Skeletal muscle tissue (tissue), 4 donors: ENCODE measurements around the gene MGAT4B. TPM values are rescaled to one million over a fixed set of nuclear protein-coding genes. Genes with fewer than 3 reads are reported as not detected.

Source experiments
- H3K27ac ChIP-seq: one replicate; pipeline ENCODE4 v1.7.0; 2013; ENCODE audit warnings: mild to moderate bottlenecking, low read depth, low read length, inconsistent platforms
- H3K27me3 ChIP-seq, 3 donors: one replicate each; pipeline ENCODE4 v1.7.0; 2013; ENCODE audit warnings: low read length in 3 of 3; ENCODE audit not compliant: control insufficient read depth in 3 of 3, insufficient read depth in 3 of 3
- H3K36me3 ChIP-seq, 3 donors: one replicate each; pipeline ENCODE4 v1.7.0; 2013; ENCODE audit warnings: low read length in 3 of 3; ENCODE audit not compliant: control insufficient read depth in 3 of 3, insufficient read depth in 3 of 3
- H3K4me1 ChIP-seq, 3 donors: one replicate each; pipeline ENCODE4 v1.7.0; 2013; ENCODE audit warnings: low read length in 3 of 3, mild to moderate bottlenecking in 3 of 3; ENCODE audit not compliant: control insufficient read depth in 3 of 3, insufficient read depth in 3 of 3
- H3K4me3 ChIP-seq, 3 donors: one replicate each; pipeline ENCODE4 v1.7.0; 2013; ENCODE audit warnings: low read length in 3 of 3
- H3K9ac ChIP-seq, 3 donors: one replicate each; pipeline ENCODE4 v1.7.0; 2013; ENCODE audit warnings: low read length in 3 of 3, mild to moderate bottlenecking in 3 of 3, moderate library complexity in 2 of 3, low read depth in 1 of 3
- H3K9me3 ChIP-seq, 3 donors: one replicate each; pipeline ENCODE4 v1.7.0; 2013; ENCODE audit warnings: low read length in 3 of 3; ENCODE audit not compliant: control insufficient read depth in 3 of 3
- total RNA-seq: library from RNA; depleted of rRNA; stranded (reverse); fragments of >200 nt; gene quantifications from one replicate; pipeline ENCODE4 v1.2.3, GENCODE V29; 2014
- donor health status: Osteomylitis.

MGAT4B gene
- total RNA-seq, 1 donor from 2014 or later = 32.4 TPM

GRCh38 chr5:179777456-179777855 is 29.2 kb downstream of the MGAT4B start:
- no peak overlapping the region for H3K9ac ChIP-seq
- no peaks in the 10 kb centered on the region for H3K27me3 ChIP-seq
- H3K9me3 ChIP-seq = no peaks in the 10 kb centered on the region
- H3K36me3 ChIP-seq = peaks cover 48 to 63% (median 53%) of the 10 kb centered on the region in 3 donors
- H3K4me3 ChIP-seq = no peak overlapping the region
- no peaks in the 10 kb centered on the region for H3K4me1 ChIP-seq
- H3K27ac ChIP-seq = no peak overlapping the region

GRCh38 chr5:179776411-179776938 is 30.2 kb downstream of the MGAT4B start:
- Histone ChIP-seq H3K27ac (no peak overlapping the region), H3K9ac (no peak overlapping the region), H3K36me3 (peaks cover 51 to 71% (median 58%) of the 10 kb centered on the region in 3 donors), H3K9me3 (no peaks in the 10 kb centered on the region), H3K4me1 (no peaks in the 10 kb centered on the region), H3K4me3 (no peak overlapping the region), H3K27me3 (no peaks in the 10 kb centered on the region)

GRCh38 chr5:179774442-179774841 is 32.2 kb downstream of the MGAT4B start:
- Histone ChIP-seq H3K9me3 (no peaks in the 10 kb centered on the region), H3K4me3 (no peak overlapping the region), H3K9ac (peak overlapping the region in 1 of 3 donors; percentile 8), H3K36me3 (peaks cover 59 to 78% (median 66%) of the 10 kb centered on the region in 3 donors), H3K4me1 (no peaks in the 10 kb centered on the region), H3K27ac (no peak overlapping the region), H3K27me3 (no peaks in the 10 kb centered on the region)

DNA sequence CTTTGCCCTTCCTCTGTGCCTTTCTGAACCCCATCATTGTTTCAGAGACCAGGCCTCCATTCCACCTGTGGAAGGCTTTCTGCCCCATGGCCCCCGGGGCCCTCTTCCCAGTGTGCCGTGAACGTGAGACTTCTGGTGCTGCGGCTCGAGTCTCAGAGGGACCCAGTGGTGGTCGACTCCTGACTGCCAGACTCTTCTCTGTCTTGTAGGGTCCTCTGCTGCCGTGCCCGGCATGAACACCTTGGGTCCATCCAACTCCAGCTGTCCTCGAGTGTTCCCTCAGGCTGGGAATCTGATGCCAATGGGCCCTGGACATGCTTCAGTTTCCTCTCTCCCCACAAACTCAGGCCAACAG is 33.0 kb downstream of the MGAT4B start:
- no peak overlapping the region for H3K9ac ChIP-seq
- H3K27me3 ChIP-seq = no peaks in the 10 kb centered on the region
- H3K4me1 ChIP-seq = no peaks in the 10 kb centered on the region
- H3K9me3 ChIP-seq = no peaks in the 10 kb centered on the region
- no peak overlapping the region for H3K27ac ChIP-seq
- H3K36me3 ChIP-seq = peaks cover 64 to 81% (median 70%) of the 10 kb centered on the region in 3 donors
- no peak overlapping the region for H3K4me3 ChIP-seq

GRCh38 chr5:179772351-179772750 is 34.3 kb downstream of the MGAT4B start:
- H3K9ac ChIP-seq = no peak overlapping the region
- H3K4me3 ChIP-seq = no peak overlapping the region
- H3K27ac ChIP-seq = no peak overlapping the region
- H3K36me3 ChIP-seq = peaks cover 56 to 71% (median 63%) of the 10 kb centered on the region in 3 donors
- no peaks in the 10 kb centered on the region for H3K27me3 ChIP-seq
- no peaks in the 10 kb centered on the region for H3K9me3 ChIP-seq
- no peaks in the 10 kb centered on the region for H3K4me1 ChIP-seq

DNA sequence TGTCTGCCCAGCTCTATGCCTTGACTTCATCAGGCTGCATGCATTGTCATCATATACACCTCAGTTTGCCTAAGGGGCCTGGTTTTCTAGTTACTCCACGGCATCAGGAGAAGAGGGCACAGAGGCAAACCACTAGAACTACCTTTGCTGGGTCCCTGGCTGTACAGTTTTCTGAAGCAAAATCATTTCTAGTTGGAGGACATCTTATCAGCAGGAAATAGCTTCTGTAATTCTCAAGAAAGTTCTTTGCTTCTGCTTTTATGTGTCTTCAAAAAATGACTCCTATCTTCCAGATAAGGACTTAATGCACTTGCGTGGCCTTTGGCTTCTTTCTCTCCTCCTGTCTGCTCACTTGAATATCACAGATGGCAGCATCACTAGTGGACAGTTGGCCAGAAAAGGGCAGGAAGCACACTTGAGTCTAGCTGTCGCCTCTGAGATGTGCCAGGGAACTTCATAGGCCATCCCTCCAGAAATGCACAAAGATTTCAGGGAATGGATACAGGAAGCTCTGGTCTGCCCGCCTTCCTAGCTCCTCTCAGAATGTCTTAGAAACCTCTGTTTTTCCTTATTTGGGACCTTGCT is 35.3 kb downstream of the MGAT4B start:
- H3K4me3 ChIP-seq = no peak overlapping the region
- peaks cover 1 to 5% (median 2%) of the 10 kb centered on the region in 3 donors for H3K4me1 ChIP-seq
- peaks cover 60 to 78% (median 61%) of the 10 kb centered on the region in 3 donors for H3K36me3 ChIP-seq
- no peak overlapping the region for H3K27ac ChIP-seq
- H3K27me3 ChIP-seq = no peaks in the 10 kb centered on the region
- H3K9ac ChIP-seq = no peak overlapping the region
- no peaks in the 10 kb centered on the region for H3K9me3 ChIP-seq

GRCh38 chr5:179769796-179770195 is 36.9 kb downstream of the MGAT4B start:
- Histone ChIP-seq H3K9me3 (no peaks in the 10 kb centered on the region), H3K27me3 (no peaks in the 10 kb centered on the region), H3K27ac (no peak overlapping the region), H3K4me1 (peaks cover 16 to 19% (median 17%) of the 10 kb centered on the region in 3 donors), H3K4me3 (no peak overlapping the region), H3K36me3 (peaks cover 59 to 72% (median 59%) of the 10 kb centered on the region in 3 donors), H3K9ac (no peak overlapping the region)

- no peaks in the 10 kb centered on the region for H3K9me3 ChIP-seq
- peaks cover 55 to 68% (median 58%) of the 10 kb centered on the region in 3 donors for H3K36me3 ChIP-seq
- H3K4me3 ChIP-seq = no peak overlapping the region
- no peak overlapping the region for H3K27ac ChIP-seq
- no peak overlapping the region for H3K9ac ChIP-seq
- no peaks in the 10 kb centered on the region for H3K27me3 ChIP-seq
- peaks cover 16 to 19% (median 17%) of the 10 kb centered on the region in 3 donors for H3K4me1 ChIP-seq
Observed at GRCh38 chr5:179769271-179769670, 37.4 kb downstream of the MGAT4B start.

DNA sequence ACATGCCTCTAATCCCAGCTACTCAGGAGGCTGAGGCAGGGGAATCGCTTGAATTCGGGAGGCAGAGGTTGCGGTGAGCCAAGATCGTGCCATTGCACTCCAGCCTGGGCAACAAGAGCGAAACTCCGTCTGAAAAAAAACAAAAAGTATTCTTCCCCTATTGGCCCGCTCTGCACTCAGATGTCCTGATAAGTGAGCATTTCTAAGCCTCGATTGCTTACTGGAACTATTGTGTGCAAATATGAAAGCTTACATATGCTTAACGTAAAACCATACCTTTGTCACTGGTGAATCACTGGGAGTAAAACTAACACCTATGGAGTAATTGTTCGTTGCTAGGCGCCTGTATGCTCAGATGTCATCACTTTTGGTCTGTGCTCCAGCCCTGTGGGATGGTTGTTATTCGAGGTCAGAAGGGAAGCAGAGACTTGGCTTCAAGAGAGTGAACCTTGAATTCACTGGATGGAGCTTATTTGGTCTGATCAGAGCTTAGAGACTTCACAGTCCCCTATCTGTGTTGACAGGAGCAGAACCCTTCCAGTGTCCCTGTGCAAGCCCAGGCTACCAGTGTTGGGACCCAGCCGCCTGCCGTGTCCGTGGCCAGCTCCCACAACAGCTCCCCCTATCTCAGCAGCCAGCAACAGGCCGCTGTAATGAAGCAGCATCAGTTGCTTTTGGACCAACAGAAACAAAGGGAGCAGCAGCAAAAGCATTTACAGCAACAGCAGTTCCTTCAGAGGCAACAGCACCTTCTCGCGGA is 38.2 kb downstream of the MGAT4B start:
- peaks cover 47 to 60% (median 50%) of the 10 kb centered on the region in 3 donors for H3K36me3 ChIP-seq
- H3K4me1 ChIP-seq = peaks cover 23 to 24% (median 24%) of the 10 kb centered on the region in 3 donors
- no peaks in the 10 kb centered on the region for H3K9me3 ChIP-seq

DNA sequence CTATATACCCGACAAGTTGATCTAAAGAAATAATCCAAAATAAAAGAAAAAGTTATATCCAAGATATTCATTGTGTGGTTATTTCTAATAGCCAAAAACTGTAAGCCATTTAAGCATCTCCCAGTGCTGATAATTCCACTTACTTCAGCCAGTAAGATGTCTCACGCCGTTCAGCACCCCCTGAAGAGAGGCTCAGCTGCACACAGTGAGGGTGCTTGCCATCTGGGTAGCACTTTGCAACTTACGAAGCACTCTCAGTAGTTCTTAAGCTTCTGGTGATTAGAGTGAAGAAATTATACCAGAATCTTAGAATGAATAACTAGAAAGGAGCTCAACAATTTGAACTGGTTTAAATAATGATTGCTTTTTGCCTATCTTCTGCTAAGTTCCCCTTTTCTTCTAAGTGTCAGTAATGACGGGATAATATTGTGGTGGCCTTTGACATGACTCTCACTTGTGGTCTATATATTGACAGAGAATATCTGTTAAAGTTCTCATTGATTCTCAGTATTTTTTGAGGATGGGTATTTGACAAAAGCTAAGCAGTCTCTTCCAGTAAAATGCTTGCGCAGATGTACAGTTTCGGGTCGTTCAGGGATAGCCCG is 39.1 kb downstream of the MGAT4B start:
- Histone ChIP-seq H3K27ac (no peak overlapping the region), H3K9me3 (no peaks in the 10 kb centered on the region), H3K9ac (no peak overlapping the region), H3K27me3 (no peaks in the 10 kb centered on the region), H3K4me1 (peaks cover 30 to 33% (median 32%) of the 10 kb centered on the region in 3 donors), H3K36me3 (peaks cover 41 to 54% (median 48%) of the 10 kb centered on the region in 3 donors), H3K4me3 (no peak overlapping the region)

More for the DNA sequence above, 38.2 kb downstream of the MGAT4B start:
- H3K27ac ChIP-seq = no peak overlapping the region
- no peaks in the 10 kb centered on the region for H3K27me3 ChIP-seq
- H3K9ac ChIP-seq = no peak overlapping the region
- H3K4me3 ChIP-seq = no peak overlapping the region
